ENCODE measurements around the gene MFSD8. TPM values are rescaled to one million over a fixed set of nuclear protein-coding genes. Genes with fewer than 3 reads are reported as not detected.

Gene MFSD8
- total RNA-seq, 2 donors from 2014 or later = 8.3 to 10.7 TPM

DNA sequence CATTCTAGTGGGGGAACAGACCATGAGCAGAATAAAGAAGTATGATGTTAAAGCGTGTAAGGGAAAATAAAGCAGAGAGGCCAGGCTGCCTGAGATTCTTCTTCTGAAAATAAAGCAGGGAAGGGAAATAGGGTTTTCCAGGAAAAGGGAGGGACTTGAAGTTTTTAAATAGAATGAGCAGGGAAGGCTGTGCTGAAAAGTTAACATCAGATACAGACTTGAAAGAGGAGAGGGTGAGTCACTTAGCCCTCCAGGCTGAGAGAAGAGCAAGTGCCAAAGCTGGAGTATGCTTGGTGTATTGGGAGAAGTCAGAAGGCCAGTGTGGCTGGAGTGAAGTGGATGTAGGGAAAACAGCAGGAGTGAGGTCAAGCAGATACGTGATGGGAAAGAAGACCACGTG is 94.3 kb downstream of the MFSD8 start:
- no peak for DNase-seq (ENCODE audit: low spot score)
- no peaks in the 10 kb centered on the region for H3K27me3 ChIP-seq
- no peaks in the 10 kb centered on the region for H3K9me3 ChIP-seq
- H3K36me3 ChIP-seq = no peaks in the 10 kb centered on the region
- TF ChIP-seq, protein P1, sequence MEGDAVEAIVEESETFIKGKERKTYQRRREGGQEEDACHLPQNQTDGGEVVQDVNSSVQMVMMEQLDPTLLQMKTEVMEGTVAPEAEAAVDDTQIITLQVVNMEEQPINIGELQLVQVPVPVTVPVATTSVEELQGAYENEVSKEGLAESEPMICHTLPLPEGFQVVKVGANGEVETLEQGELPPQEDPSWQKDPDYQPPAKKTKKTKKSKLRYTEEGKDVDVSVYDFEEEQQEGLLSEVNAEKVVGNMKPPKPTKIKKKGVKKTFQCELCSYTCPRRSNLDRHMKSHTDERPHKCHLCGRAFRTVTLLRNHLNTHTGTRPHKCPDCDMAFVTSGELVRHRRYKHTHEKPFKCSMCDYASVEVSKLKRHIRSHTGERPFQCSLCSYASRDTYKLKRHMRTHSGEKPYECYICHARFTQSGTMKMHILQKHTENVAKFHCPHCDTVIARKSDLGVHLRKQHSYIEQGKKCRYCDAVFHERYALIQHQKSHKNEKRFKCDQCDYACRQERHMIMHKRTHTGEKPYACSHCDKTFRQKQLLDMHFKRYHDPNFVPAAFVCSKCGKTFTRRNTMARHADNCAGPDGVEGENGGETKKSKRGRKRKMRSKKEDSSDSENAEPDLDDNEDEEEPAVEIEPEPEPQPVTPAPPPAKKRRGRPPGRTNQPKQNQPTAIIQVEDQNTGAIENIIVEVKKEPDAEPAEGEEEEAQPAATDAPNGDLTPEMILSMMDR (IDR thresholded peaks at IDR 0.05) = no peak
- H3K4me3 ChIP-seq = no peak overlapping the region
- H3K4me1 ChIP-seq = peaks cover 0 to 13% of the 10 kb centered on the region in 2 donors
- peak overlapping the region in 1 of 2 donors; percentile 29 for H3K27ac ChIP-seq

DNA sequence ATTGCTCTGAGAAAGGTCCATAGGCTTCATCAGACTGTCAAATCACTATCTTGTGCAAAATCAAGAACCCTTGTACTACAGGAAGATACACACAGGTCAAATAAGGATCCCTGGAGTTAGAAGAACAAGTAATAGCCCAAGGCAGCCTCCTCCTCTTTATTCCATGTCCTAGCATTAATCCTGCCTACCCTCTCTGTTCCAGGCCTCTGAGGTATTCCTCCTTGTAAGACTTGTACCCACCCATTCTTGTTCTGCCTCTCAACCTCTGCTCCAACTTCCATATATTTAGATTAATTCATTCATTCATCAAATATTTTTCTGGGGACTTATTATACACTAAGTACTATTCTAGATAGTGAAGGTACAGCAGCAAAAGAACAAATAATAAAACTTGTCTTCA is 94.7 kb downstream of the MFSD8 start:
- Histone ChIP-seq H3K4me3 (no peak overlapping the region), H3K9me3 (no peaks in the 10 kb centered on the region), H3K27ac (peak overlapping the region in 1 of 2 donors; percentile 29), H3K4me1 (peaks cover 0 to 13% of the 10 kb centered on the region in 2 donors), H3K36me3 (no peaks in the 10 kb centered on the region), H3K27me3 (no peaks in the 10 kb centered on the region)
- no peak for DNase-seq (ENCODE audit: low spot score)
- TF ChIP-seq, protein P1 (IDR thresholded peaks at IDR 0.05) = no peak

DNA sequence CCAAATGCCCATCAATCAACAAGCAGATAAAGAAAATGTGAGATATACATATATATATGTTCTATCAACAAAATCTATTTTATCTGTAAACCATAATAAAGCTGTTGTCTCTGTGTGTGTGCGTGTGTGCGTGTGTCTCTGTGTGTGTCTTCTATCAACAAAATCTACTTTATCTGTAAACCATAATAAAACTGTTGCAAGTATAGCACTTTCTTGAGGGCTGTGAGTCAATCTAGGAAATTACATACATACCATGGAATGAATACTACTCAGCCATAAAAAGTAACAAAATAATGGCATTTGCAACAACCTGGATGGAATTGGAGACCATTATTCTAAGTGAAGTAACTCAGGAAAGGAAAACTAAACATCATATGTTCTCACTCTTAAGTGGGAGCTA is 96.8 kb downstream of the MFSD8 start:
- Histone ChIP-seq H3K27me3 (no peaks in the 10 kb centered on the region), H3K4me3 (no peak overlapping the region), H3K27ac (no peak overlapping the region), H3K9me3 (no peaks in the 10 kb centered on the region), H3K36me3 (no peaks in the 10 kb centered on the region), H3K4me1 (peaks cover 0 to 13% of the 10 kb centered on the region in 2 donors)
- TF ChIP-seq, protein P1 (IDR thresholded peaks at IDR 0.05) = no peak
- DNase-seq (ENCODE audit: low spot score) = no peak

Other genes starting within 250 kb of the MFSD8 start
- gene SLC25A31, start 234.8 kb downstream of the MFSD8 start, total RNA-seq = not detected
- gene HSPA4L, start 182.9 kb downstream of the MFSD8 start, total RNA-seq = 1 to 10 TPM; 4.9 to 5.4 TPM
- 1 to 10 TPM in 1 of 2 donors, not detected in 1; 2.0 TPM for gene PLK4, start 84.3 kb downstream of the MFSD8 start, total RNA-seq
- 1 to 10 TPM; 5.3 to 7.2 TPM for gene ABHD18, start 233 bp upstream of the MFSD8 start, total RNA-seq
- gene LARP1B, start 96.1 kb upstream of the MFSD8 start, total RNA-seq = 10 to 100 TPM; 11.8 to 13.5 TPM